HCT116 (cell line): ENCODE measurements around the gene NPFF. TPM values are rescaled to one million over a fixed set of nuclear protein-coding genes. Genes with fewer than 3 reads are reported as not detected.

Experiments used
- ATAC-seq: fragments of 200-7000 bp; cut with Tn5 transposase; 2 replicates; pipeline ENCODE4 v1.9.1; 2020; ENCODE audit warnings: mild to moderate bottlenecking, moderate library complexity
- BruUV-seq: library from RNA; stranded (reverse); fragments of 400-500 nt; replicated peaks from 2 replicates; lab custom pipeline; 2021; lab: Mats Ljungman, UMichigan
- CTCF ChIA-PET: fragments of 300-600 bp; sonication (Branson Sonifier 250); formaldehyde crosslinking; loops from one replicate; lab custom pipeline; 2021; ENCODE audit warnings: antibody characterized with exemption; lab: Charles Lee
- POLR2A ChIA-PET: fragments of 300-600, 350-600 bp; sonication (Branson Sonifier 250); formaldehyde crosslinking; loops from one replicate; lab custom pipeline; 2021; ENCODE audit warnings: antibody characterized with exemption; lab: Charles Lee
- RAD21 ChIA-PET, 2 experiments: fragments of 300-600 bp; sonication (Branson Sonifier 250); formaldehyde crosslinking; loops; one replicate each; lab custom pipeline; 2023; ENCODE audit warnings: low total read pairs in 2 of 2; ENCODE audit not compliant: uncharacterized antibody in 2 of 2, unreplicated experiment in 2 of 2, low non-redundant PET in 1 of 2; lab: Charles Lee
- DNase-seq: peaks from one replicate; pipeline ENCODE4 v3.0.0-alpha.2; 2010; ENCODE audit warnings: low read depth, low spot score
- H2AFZ ChIP-seq: fragments of 200-600 bp; shearing (Covaris generic), sonication (generic); 2 replicates; pipeline ENCODE4 v1.6.1; 2017; ENCODE audit warnings: low read depth, mixed run types, mixed read lengths, antibody characterized with exemption, low read length; ENCODE audit not compliant: poor library complexity, severe bottlenecking
- H3K27ac ChIP-seq: 2 replicates; pipeline ENCODE4 v1.5.1; 2012; ENCODE audit warnings: low read depth, low read length
- H3K27me3 ChIP-seq: fragments of 200-600 bp; sonication (generic); 2 replicates; pipeline ENCODE4 v1.6.1; 2016; ENCODE audit warnings: mixed run types, low read length, mixed read lengths; ENCODE audit not compliant: insufficient read depth
- H3K36me3 ChIP-seq, 2 experiments: fragments of 200-500 bp in 1 of 2; fragments of 200-600 bp in 1 of 2; sonication (Bioruptor generic) in 1 of 2; sonication (generic) in 1 of 2; 2 replicates each; pipeline versions ENCODE4 v1.5.1 to v1.6.1; 2014 to 2016; ENCODE audit warnings: low read length in 2 of 2, inconsistent platforms in 1 of 2, mixed read lengths in 1 of 2, mixed run types in 1 of 2; ENCODE audit not compliant: insufficient read depth in 2 of 2, control insufficient read depth in 1 of 2
- H3K4me1 ChIP-seq, 2 experiments: fragments of 200-600 bp in 1 of 2; sonication (generic) in 1 of 2; 2 replicates each; pipeline versions ENCODE4 v1.5.1 to v1.6.1; 2012 to 2017; ENCODE audit warnings: low read length in 2 of 2, inconsistent platforms in 1 of 2, mild to moderate bottlenecking in 1 of 2, mixed read lengths in 1 of 2, mixed run types in 1 of 2, moderate library complexity in 1 of 2; ENCODE audit not compliant: insufficient read depth in 2 of 2, control insufficient read depth in 1 of 2
- H3K4me2 ChIP-seq: fragments of 200-600 bp; sonication (generic); 2 replicates; pipeline ENCODE4 v1.6.1; 2017; ENCODE audit warnings: mixed run types, low read length, mixed read lengths
- H3K4me3 ChIP-seq, 2 experiments: fragments of 200-600 bp in 1 of 2; sonication (generic) in 1 of 2; replicated peaks in 1 of 2; 2 replicates each; pipeline ENCODE4 v1.5.1; 2011 to 2016; ENCODE audit warnings: low read length in 2 of 2, control low read depth in 1 of 2, low read depth in 1 of 2, mild to moderate bottlenecking in 1 of 2, mixed read lengths in 1 of 2, mixed run types in 1 of 2
- H3K79me2 ChIP-seq: fragments of 200-600 bp; sonication (generic); 2 replicates; pipeline ENCODE4 v1.6.1; 2017; ENCODE audit warnings: mild to moderate bottlenecking, mixed run types, low read length, moderate library complexity, mixed read lengths; ENCODE audit not compliant: insufficient read depth
- H3K9ac ChIP-seq: fragments of 200-600 bp; sonication (generic); 2 replicates; pipeline ENCODE4 v1.6.1; 2016; ENCODE audit warnings: low read length, mixed read lengths
- H3K9me2 ChIP-seq: fragments of 200-600 bp; sonication (generic), shearing (Covaris generic); 2 replicates; pipeline ENCODE4 v1.6.1; 2017; ENCODE audit warnings: mixed run types, mild to moderate bottlenecking, moderate library complexity; ENCODE audit not compliant: insufficient read depth
- H3K9me3 ChIP-seq, 2 experiments: fragments of 200-500 bp in 1 of 2; fragments of 200-600 bp in 1 of 2; sonication (Bioruptor generic) in 1 of 2; sonication (generic) in 1 of 2; 2 replicates each; pipeline ENCODE4 v1.6.1; 2014 to 2017; ENCODE audit warnings: low read length in 2 of 2, mixed read lengths in 2 of 2, inconsistent platforms in 1 of 2, low read depth in 1 of 2, mild to moderate bottlenecking in 1 of 2, mixed run types in 1 of 2, moderate library complexity in 1 of 2; ENCODE audit not compliant: control insufficient read depth in 1 of 2, insufficient read depth in 1 of 2
- H4K20me1 ChIP-seq: fragments of 200-600 bp; sonication (generic), shearing (Covaris generic); 2 replicates; pipeline ENCODE4 v1.6.1; 2017; ENCODE audit warnings: mixed run types, mild to moderate bottlenecking, moderate library complexity; ENCODE audit not compliant: insufficient read depth
- ELF1 ChIP-seq: IDR thresholded peaks from 2 replicates; pipeline ENCODE4 v1.6.1; 2012; ENCODE audit warnings: low read depth, borderline replicate concordance
- EZH2 ChIP-seq: fragments of 200-600 bp; sonication (generic); IDR thresholded peaks from 2 replicates; pipeline ENCODE4 v1.6.1; 2017; ENCODE audit warnings: antibody characterized with exemption, mixed run types
- JUND ChIP-seq: IDR thresholded peaks from 2 replicates; pipeline ENCODE4 v1.6.1; 2012
- POLR2AphosphoS5 ChIP-seq: IDR thresholded peaks from 2 replicates; pipeline ENCODE4 v1.6.1; 2011; ENCODE audit warnings: mild to moderate bottlenecking, low read depth, low read length, moderate library complexity
- RAD21 ChIP-seq: IDR thresholded peaks from 2 replicates; pipeline ENCODE4 v1.6.1; 2012; ENCODE audit warnings: low read depth, mild to moderate bottlenecking
- SIN3A ChIP-seq: IDR thresholded peaks from 2 replicates; pipeline ENCODE4 v1.6.1; 2012; ENCODE audit warnings: low read depth
- SP1 ChIP-seq: IDR thresholded peaks from 2 replicates; pipeline ENCODE4 v1.6.1; 2012; ENCODE audit warnings: low read depth
- YY1 ChIP-seq: IDR thresholded peaks from 2 replicates; pipeline ENCODE4 v1.6.1; 2011; ENCODE audit warnings: low read length, low read depth, moderate library complexity, mild to moderate bottlenecking; ENCODE audit not compliant: insufficient replicate concordance; ENCODE audit errors: extremely low read depth
- ZFX ChIP-seq: fragments of 450-650 bp; IDR thresholded peaks from 2 replicates; pipeline ENCODE4 v1.6.1; 2017
- ZNF274 ChIP-seq: fragments of 200-500 bp; sonication (Bioruptor generic); IDR thresholded peaks from 2 replicates; pipeline ENCODE4 v1.6.1; 2014; ENCODE audit warnings: mild to moderate bottlenecking, low read depth, low read length, inconsistent platforms
- intact Hi-C: fragments of 100-400 bp; cut with micrococcal nuclease; formaldehyde crosslinking; loops from 2 replicates; pipeline ENCODE4 v1.10.0; 2022
- total RNA-seq: library from RNA; stranded (reverse); gene quantifications from one replicate; pipeline ENCODE4 v1.2.1, GENCODE V29; 2021; ENCODE audit not compliant: unreplicated experiment
- TF ChIP-seq, protein P1 (sequence below): IDR thresholded peaks from 2 replicates; pipeline ENCODE4 v1.6.1; 2012
- TF ChIP-seq, protein P2 (sequence below): IDR thresholded peaks from 2 replicates; pipeline ENCODE4 v1.6.1; 2012; ENCODE audit warnings: low read depth

Gene NPFF
- total RNA-seq, 1 experiment from 2014 or later = not detected

DNA sequence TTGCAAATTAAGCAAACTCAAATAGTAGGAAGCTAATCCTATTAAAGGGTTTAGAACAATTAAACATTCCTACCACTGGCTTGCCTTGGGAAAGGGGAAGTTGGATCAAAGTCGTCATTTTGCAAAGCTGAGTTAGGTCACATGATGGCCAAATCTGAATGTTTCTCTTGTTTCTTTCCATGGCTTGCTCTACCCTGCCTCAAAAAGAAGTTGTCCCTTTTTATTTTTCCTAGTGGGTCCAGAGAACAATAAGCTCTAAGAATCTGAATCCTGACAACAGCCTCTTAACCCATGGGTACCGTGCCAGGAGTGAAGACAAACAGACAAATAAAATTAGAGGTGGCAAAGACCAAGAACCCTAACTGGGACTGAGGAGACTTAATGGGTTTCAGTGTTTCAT is 26.2 kb upstream of the NPFF start:
- ATAC-seq (no peak), DNase-seq (no peak)
- RAD21 ChIA-PET = no interaction called here
- POLR2A ChIA-PET = no interaction called here
- H2AFZ ChIP-seq = no peak overlapping the region
- H3K79me2 ChIP-seq = no peaks in the 10 kb centered on the region
- intact Hi-C loops = no loop called here
- no peaks in the 10 kb centered on the region for H4K20me1 ChIP-seq
- H3K4me1 ChIP-seq = peaks cover 0 to 12% of the 10 kb centered on the region in 2 experiments; a peak in 2 of 4 replicates
- peaks cover 25 to 29% of the 10 kb centered on the region in 2 experiments for H3K36me3 ChIP-seq
- H3K9ac ChIP-seq = no peak overlapping the region
- no peak overlapping the region for H3K4me2 ChIP-seq
- no peak overlapping the region for H3K4me3 ChIP-seq
- no TSS peak for BruUV-seq
- CTCF ChIA-PET = interaction anchor here (0.9 to 1.2 kb wide), 2 partner anchors 9 to 142 kb away, joined by 3 read pairs; partner anchors contain the start of gene ATP5MC2
- no peak for TF ChIP-seq SIN3A
- TF ChIP-seq, protein P1, sequence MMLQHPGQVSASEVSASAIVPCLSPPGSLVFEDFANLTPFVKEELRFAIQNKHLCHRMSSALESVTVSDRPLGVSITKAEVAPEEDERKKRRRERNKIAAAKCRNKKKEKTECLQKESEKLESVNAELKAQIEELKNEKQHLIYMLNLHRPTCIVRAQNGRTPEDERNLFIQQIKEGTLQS = no peak
- no peaks in the 10 kb centered on the region for H3K9me2 ChIP-seq
- H3K27me3 ChIP-seq = no peaks in the 10 kb centered on the region
- no peaks in the 10 kb centered on the region for H3K9me3 ChIP-seq
- H3K27ac ChIP-seq = no peak overlapping the region

DNA sequence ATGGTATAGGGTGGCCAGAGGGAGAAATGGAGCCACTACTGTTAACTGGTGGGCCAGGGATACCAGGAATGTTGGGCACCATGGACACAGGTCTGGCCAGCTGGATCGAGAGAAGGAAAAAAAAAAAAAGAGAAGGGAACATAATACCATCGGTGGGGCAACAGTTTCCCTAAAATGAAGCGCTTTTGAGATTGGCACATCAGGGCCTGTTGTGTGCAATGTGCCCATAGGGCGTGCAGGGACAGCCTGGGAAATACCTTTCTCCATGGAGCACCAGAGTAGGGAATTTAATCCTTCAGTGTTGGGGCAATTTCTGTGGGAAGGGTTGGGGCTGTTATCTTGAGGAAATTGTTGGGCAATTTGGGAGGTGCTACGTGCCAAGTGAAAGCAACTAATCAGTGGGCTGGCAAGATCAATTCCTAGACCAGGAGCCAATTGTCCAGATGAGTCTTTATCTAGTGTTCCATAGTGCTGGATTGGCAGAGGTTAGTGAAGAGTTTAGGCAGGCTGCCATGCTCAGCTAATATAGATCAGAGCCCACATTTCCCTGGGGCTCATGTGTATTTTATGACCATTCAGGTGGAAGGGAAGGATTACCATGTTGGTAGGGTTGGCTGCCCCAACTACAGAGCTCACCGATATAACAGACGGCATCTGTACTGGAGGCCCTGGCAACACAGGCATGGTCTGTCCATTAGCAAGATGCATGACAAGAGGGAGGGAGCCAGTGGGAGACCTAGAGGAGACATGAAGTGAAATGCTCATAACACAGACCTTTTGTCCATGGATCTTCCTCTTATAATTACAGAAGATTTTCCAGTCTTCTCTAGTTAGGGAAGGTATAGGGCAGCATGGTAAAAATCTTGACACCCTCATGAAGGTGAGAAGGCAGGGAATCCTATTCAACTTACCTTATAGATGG is 25.5 kb upstream of the NPFF start:
- Histone ChIP-seq H3K36me3 (peaks cover 25 to 29% of the 10 kb centered on the region in 2 experiments), H3K4me2 (no peak overlapping the region), H3K79me2 (no peaks in the 10 kb centered on the region), H3K9me2 (no peaks in the 10 kb centered on the region), H3K27me3 (no peaks in the 10 kb centered on the region), H4K20me1 (no peaks in the 10 kb centered on the region), H3K9me3 (no peaks in the 10 kb centered on the region), H3K9ac (no peak overlapping the region), H2AFZ (no peak overlapping the region), H3K27ac (no peak overlapping the region), H3K4me3 (no peak overlapping the region), H3K4me1 (peaks cover 0 to 12% of the 10 kb centered on the region in 2 experiments; a peak in 2 of 4 replicates)
- no TSS peak for BruUV-seq
- no peak for ATAC-seq
- intact Hi-C loops = no loop called here
- ChIA-PET CTCF (interaction anchor here (0.9 to 1.2 kb wide), 2 partner anchors 10 to 143 kb away, joined by 3 read pairs; partner anchors contain the start of gene ATP5MC2), RAD21 (no interaction called here), POLR2A (no interaction called here)
- no peak for DNase-seq
- TF ChIP-seq ELF1 (no peak), ZFX (no peak), ZNF274 (no peak), SP1 (no peak), EZH2 (no peak), YY1 (no peak), RAD21 (no peak), POLR2AphosphoS5 (no peak), JUND (no peak), SIN3A (no peak)
- TF ChIP-seq, protein P2, sequence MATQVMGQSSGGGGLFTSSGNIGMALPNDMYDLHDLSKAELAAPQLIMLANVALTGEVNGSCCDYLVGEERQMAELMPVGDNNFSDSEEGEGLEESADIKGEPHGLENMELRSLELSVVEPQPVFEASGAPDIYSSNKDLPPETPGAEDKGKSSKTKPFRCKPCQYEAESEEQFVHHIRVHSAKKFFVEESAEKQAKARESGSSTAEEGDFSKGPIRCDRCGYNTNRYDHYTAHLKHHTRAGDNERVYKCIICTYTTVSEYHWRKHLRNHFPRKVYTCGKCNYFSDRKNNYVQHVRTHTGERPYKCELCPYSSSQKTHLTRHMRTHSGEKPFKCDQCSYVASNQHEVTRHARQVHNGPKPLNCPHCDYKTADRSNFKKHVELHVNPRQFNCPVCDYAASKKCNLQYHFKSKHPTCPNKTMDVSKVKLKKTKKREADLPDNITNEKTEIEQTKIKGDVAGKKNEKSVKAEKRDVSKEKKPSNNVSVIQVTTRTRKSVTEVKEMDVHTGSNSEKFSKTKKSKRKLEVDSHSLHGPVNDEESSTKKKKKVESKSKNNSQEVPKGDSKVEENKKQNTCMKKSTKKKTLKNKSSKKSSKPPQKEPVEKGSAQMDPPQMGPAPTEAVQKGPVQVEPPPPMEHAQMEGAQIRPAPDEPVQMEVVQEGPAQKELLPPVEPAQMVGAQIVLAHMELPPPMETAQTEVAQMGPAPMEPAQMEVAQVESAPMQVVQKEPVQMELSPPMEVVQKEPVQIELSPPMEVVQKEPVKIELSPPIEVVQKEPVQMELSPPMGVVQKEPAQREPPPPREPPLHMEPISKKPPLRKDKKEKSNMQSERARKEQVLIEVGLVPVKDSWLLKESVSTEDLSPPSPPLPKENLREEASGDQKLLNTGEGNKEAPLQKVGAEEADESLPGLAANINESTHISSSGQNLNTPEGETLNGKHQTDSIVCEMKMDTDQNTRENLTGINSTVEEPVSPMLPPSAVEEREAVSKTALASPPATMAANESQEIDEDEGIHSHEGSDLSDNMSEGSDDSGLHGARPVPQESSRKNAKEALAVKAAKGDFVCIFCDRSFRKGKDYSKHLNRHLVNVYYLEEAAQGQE = no peak
- TF ChIP-seq, protein P1 = no peak
